ENCODE results near the gene NUDT14. TPM values are rescaled to one million over a fixed set of nuclear protein-coding genes. Genes with fewer than 3 reads are reported as not detected.

The NUDT14 gene
- 7.4 TPM for polyA plus RNA-seq (2012; ENCODE audit: insufficient read depth, insufficient read length, low read depth)

DNA sequence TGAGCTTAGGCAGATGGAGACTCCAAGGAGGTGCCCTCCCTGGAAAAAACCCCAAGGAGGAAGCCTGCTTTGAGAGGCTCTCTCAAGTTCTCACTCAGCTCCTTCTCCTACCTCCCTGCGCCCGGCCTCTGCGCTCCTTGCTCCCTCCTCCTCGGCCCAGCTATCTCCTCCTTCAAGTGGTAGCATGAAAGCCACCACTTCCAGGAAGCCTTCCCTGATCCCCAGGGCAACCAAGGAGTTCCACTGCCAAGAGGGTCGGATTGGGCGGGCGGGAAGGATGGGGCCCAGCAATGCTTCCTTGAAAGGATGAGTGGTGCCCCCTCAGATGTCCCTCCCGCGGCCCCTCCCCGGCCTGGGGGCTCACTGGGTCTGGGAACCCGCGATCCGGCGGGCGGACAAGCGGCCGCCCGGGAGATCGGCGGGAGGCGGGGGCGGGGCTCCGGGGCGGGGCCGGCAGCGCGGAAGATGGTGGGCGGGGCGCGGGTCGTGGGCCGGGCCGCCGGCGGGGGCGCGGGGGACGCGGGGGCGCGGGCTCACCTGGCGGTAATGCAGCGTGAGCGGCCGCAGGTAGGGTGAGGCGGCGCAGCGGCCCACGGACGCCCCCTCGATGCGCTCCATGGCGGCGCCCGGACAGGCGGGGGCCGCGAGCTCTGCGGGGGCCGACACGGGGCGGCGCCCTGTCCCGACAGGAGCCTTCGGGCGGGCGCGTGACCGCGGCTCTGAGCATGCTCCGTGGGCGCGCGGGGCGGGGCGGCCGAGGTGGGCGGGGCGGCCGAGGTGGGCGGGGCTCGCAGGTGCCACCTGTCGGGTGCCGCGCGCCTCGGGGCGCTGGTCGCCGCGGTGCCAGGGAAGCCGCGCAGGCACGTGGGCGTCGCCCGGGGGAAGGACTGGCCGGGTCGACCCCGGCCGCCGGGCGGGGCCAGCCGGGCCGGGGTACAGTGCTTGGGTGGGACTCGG lies at the start of gene NUDT14:
NUDT14 (minus strand) TSS at position 721 of the 957 bp plus-strand sequence; CDS start at position 618, 103 bp downstream.
- no peaks in the 10 kb centered on the region for H3K9me3 ChIP-seq
- TF ChIP-seq, protein P1, sequence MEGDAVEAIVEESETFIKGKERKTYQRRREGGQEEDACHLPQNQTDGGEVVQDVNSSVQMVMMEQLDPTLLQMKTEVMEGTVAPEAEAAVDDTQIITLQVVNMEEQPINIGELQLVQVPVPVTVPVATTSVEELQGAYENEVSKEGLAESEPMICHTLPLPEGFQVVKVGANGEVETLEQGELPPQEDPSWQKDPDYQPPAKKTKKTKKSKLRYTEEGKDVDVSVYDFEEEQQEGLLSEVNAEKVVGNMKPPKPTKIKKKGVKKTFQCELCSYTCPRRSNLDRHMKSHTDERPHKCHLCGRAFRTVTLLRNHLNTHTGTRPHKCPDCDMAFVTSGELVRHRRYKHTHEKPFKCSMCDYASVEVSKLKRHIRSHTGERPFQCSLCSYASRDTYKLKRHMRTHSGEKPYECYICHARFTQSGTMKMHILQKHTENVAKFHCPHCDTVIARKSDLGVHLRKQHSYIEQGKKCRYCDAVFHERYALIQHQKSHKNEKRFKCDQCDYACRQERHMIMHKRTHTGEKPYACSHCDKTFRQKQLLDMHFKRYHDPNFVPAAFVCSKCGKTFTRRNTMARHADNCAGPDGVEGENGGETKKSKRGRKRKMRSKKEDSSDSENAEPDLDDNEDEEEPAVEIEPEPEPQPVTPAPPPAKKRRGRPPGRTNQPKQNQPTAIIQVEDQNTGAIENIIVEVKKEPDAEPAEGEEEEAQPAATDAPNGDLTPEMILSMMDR (IDR thresholded peaks at IDR 0.05; ENCODE audit: low read depth, low read length): no peak
- peak; percentile 75 for DNase-seq
- H3K36me3 ChIP-seq: no peaks in the 10 kb centered on the region
- no peaks in the 10 kb centered on the region for H3K4me1 ChIP-seq
- no peaks in the 10 kb centered on the region for H3K27me3 ChIP-seq
- peak within 1 kb of the TSS; percentile 46 for H3K4me3 ChIP-seq (ENCODE audit: low read depth, low read length)

DNA sequence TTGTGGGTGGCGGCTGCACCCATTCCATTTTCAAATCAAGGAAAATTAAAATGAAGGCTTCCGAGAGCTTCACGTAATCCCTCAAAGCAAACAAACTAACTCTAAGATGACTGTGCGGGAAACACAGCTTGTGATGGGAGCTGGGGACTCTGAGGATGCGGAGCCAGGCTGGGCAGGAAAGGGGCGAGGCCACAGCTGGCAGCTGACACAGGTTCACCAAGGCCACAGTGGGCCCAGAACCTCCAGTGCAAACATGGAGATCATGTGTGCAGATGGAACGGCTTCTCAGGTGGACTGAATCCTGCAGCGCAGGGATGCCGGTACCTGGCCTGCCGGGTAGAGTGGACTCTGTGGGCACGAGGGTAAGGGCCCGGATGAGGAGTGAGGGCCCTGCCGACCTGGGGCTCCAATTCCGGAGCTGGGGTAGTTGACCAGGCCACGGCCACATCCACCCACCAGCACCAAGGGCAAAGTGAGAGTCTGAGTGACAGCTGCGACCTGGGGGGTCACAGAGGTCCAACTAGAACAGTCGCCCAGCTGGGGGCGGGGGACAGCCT lies 48.1 kb upstream of the NUDT14 start:
- H3K27me3 ChIP-seq: no peaks in the 10 kb centered on the region

DNA sequence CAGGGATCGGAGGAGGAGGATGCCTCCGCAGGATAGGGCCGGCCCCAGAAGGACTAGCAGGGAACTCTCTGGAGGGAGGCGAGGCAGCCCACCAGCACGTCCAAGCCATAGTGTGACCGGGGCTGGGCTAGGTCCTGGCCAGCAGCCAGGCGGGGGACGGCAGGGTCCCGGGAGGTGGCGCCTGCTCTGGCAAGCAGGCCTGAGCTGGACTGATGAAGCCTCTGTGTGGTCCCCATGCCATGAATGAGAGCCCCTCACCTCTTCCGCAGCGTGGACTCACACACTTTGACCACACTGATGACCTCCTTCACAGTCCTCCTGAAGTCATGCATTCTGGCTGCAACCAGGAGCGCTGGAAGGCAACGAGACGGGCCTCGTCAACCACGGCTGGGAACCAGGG lies 47.5 kb upstream of the NUDT14 start:
- peaks cover 10% of the 10 kb centered on the region for H3K36me3 ChIP-seq
- H3K9me3 ChIP-seq: no peaks in the 10 kb centered on the region
- H3K4me1 ChIP-seq: no peaks in the 10 kb centered on the region
- H3K4me3 ChIP-seq (ENCODE audit: low read depth, low read length): no peak overlapping the region
- H3K27me3 ChIP-seq: no peaks in the 10 kb centered on the region
- TF ChIP-seq, protein P1 (IDR thresholded peaks at IDR 0.05; ENCODE audit: low read depth, low read length): no peak
- no peak for DNase-seq

More for the DNA sequence above, 48.1 kb upstream of the NUDT14 start:
- Histone ChIP-seq H3K9me3 (no peaks in the 10 kb centered on the region), H3K4me3 (ENCODE audit: low read depth, low read length) (no peak overlapping the region), H3K36me3 (peaks cover 5% of the 10 kb centered on the region), H3K4me1 (no peaks in the 10 kb centered on the region)
- TF ChIP-seq, protein P1 (IDR thresholded peaks at IDR 0.05; ENCODE audit: low read depth, low read length): no peak
- no peak for DNase-seq

DNA sequence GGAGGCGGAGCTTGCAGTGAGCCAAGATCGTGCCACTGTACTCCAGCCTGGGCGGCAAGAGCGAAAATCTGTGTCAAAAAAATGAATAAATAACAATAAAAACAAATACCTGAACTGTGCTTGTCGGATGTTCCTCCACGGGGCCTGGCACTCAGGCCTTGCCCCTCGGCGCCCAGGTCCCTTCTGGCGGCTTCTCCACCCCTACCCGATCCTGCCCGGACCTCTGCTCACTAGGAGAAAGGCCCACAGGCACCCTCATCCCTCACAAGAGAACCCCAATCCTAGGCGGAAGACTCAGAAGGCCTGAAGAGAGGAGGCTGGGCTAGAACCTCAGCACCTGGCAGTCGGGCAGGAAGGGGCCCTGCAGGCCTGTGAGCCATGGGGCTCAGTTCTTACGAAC lies 46.2 kb upstream of the NUDT14 start:
- DNase-seq: no peak
- H3K36me3 ChIP-seq: peaks cover 10% of the 10 kb centered on the region
- no peaks in the 10 kb centered on the region for H3K9me3 ChIP-seq
- TF ChIP-seq, protein P1 (IDR thresholded peaks at IDR 0.05; ENCODE audit: low read depth, low read length): no peak
- no peaks in the 10 kb centered on the region for H3K27me3 ChIP-seq
- H3K4me1 ChIP-seq: no peaks in the 10 kb centered on the region
- H3K4me3 ChIP-seq (ENCODE audit: low read depth, low read length): no peak overlapping the region

DNA sequence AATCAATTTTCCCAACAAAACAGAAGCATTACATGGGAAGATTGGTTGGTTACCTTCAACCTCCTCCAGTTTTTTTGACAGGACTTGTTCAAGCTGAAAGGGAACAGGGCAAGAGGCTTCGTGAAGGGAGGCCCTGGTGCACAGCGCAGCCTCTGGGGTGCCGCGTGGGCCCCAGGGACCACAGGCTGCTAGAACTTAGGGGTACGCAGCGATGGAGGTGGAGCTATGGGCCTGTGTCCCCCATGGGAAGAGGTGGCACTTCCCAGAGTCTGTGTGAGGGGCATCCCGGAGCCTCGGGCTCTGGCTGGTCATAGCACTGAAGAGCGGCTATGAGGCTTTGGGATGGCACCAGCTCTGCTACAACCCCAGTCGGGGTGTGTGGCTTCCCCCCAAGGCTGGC lies 45.1 kb upstream of the NUDT14 start:
- DNase-seq: no peak
- Histone ChIP-seq H3K4me3 (ENCODE audit: low read depth, low read length) (no peak overlapping the region), H3K4me1 (no peaks in the 10 kb centered on the region; the same call in 1 of the 2 replicates), H3K36me3 (peaks cover 18% of the 10 kb centered on the region), H3K9me3 (no peaks in the 10 kb centered on the region), H3K27me3 (no peaks in the 10 kb centered on the region)
- TF ChIP-seq, protein P1 (IDR thresholded peaks at IDR 0.05; ENCODE audit: low read depth, low read length): no peak
